Nephron (organoid): ENCODE results near the gene GGA3.

Experiments used
- H3K27ac Mint-ChIP-seq, 3 experiments: 2 replicates each; pipeline ENCODE4 v1.8.0; 2020; ENCODE audit warnings: mixed read lengths in 3 of 3, mild to moderate bottlenecking in 2 of 3, moderate library complexity in 1 of 3
- H3K27me3 Mint-ChIP-seq: 2 replicates; pipeline ENCODE4 v1.8.0; 2021; ENCODE audit warnings: low read depth, mild to moderate bottlenecking, moderate library complexity, mixed read lengths
- H3K36me3 Mint-ChIP-seq: 2 replicates; pipeline ENCODE4 v1.8.0; 2020; ENCODE audit warnings: low read depth, mixed read lengths
- H3K4me1 Mint-ChIP-seq: 2 replicates; pipeline ENCODE4 v1.8.0; 2020; ENCODE audit warnings: mixed read lengths
- H3K4me3 Mint-ChIP-seq, 3 experiments: 2 replicates each; pipeline ENCODE4 v1.8.0; 2020; ENCODE audit warnings: mild to moderate bottlenecking in 3 of 3, mixed read lengths in 3 of 3, moderate library complexity in 2 of 3
- H3K9me3 Mint-ChIP-seq: 2 replicates; pipeline ENCODE4 v1.8.0; 2020; ENCODE audit warnings: mixed read lengths
- CTCF ChIP-seq, 3 experiments: fragments of 200-600 bp; sonication (generic); IDR thresholded peaks; one replicate each; pipeline ENCODE4 v1.5.0; 2021; ENCODE audit warnings: antibody characterized with exemption in 3 of 3; ENCODE audit not compliant: unreplicated experiment in 3 of 3

Gene GGA3

GRCh38 chr17:75250009-75250471 lies 11.4 kb downstream of the GGA3 start:
- peaks cover 14% of the 10 kb centered on the region for H3K36me3 Mint-ChIP-seq
- peaks cover 16% of the 10 kb centered on the region for H3K4me1 Mint-ChIP-seq
- H3K27ac Mint-ChIP-seq: peak overlapping the region; percentile 32 to 49 (median 48)
- no peak for TF ChIP-seq CTCF (IDR thresholded peaks at IDR 0.05; ENCODE audit: unreplicated experiment in 3 of 3)
- H3K4me3 Mint-ChIP-seq: peak overlapping the region in 1 of 3 experiments; percentile 31
- no peaks in the 10 kb centered on the region for H3K9me3 Mint-ChIP-seq
- H3K27me3 Mint-ChIP-seq: no peaks in the 10 kb centered on the region

GRCh38 chr17:75249564-75249963 lies 11.8 kb downstream of the GGA3 start:
- Mint-ChIP-seq H3K9me3 (no peaks in the 10 kb centered on the region), H3K4me3 (peak overlapping the region in 1 of 3 experiments; percentile 31), H3K4me1 (peaks cover 16% of the 10 kb centered on the region), H3K36me3 (peaks cover 16% of the 10 kb centered on the region), H3K27ac (peak overlapping the region; percentile 32 to 49 (median 48)), H3K27me3 (no peaks in the 10 kb centered on the region)
- no peak for TF ChIP-seq CTCF (IDR thresholded peaks at IDR 0.05; ENCODE audit: unreplicated experiment in 3 of 3)

GRCh38 chr17:75246404-75246803 lies 15.0 kb downstream of the GGA3 start:
- no peak overlapping the region for H3K27ac Mint-ChIP-seq
- H3K9me3 Mint-ChIP-seq: no peaks in the 10 kb centered on the region
- no peak overlapping the region for H3K4me3 Mint-ChIP-seq
- TF ChIP-seq CTCF (IDR thresholded peaks at IDR 0.05; ENCODE audit: unreplicated experiment in 3 of 3): no peak
- H3K4me1 Mint-ChIP-seq: peaks cover 16% of the 10 kb centered on the region
- H3K27me3 Mint-ChIP-seq: no peaks in the 10 kb centered on the region
- H3K36me3 Mint-ChIP-seq: peaks cover 37% of the 10 kb centered on the region

- TF ChIP-seq CTCF (IDR thresholded peaks at IDR 0.05; ENCODE audit: unreplicated experiment in 3 of 3): no peak
- no peak overlapping the region for H3K27ac Mint-ChIP-seq
- peaks cover 41% of the 10 kb centered on the region for H3K36me3 Mint-ChIP-seq
- H3K4me3 Mint-ChIP-seq: no peak overlapping the region
- peaks cover 12% of the 10 kb centered on the region for H3K4me1 Mint-ChIP-seq
- no peaks in the 10 kb centered on the region for H3K27me3 Mint-ChIP-seq
- no peaks in the 10 kb centered on the region for H3K9me3 Mint-ChIP-seq
Measured at GRCh38 chr17:75245011-75245410, 16.4 kb downstream of the GGA3 start.

GRCh38 chr17:75244133-75244866 lies 17.1 kb downstream of the GGA3 start:
- TF ChIP-seq CTCF (IDR thresholded peaks at IDR 0.05; ENCODE audit: unreplicated experiment in 3 of 3): no peak
- no peak overlapping the region for H3K27ac Mint-ChIP-seq
- no peaks in the 10 kb centered on the region for H3K27me3 Mint-ChIP-seq
- H3K4me1 Mint-ChIP-seq: peaks cover 5% of the 10 kb centered on the region
- H3K4me3 Mint-ChIP-seq: no peak overlapping the region
- H3K9me3 Mint-ChIP-seq: no peaks in the 10 kb centered on the region
- H3K36me3 Mint-ChIP-seq: peaks cover 41% of the 10 kb centered on the region
